Stimulated activated CD4-positive, alpha-beta T cell treated with anti-CD3 and anti-CD28 coated beads, Interleukin-12 subunit alpha, Interleukin-12 subunit beta, amount 100 ng/mL, for 48 hours (primary cell): ENCODE results near the gene MMS22L.
A peak's percentile ranks its signal among the peaks of the same experiment; 100 is the strongest.
"Not testable (repeated sequence)": the region's sequence is repeated elsewhere in the genome, so short reads cannot be mapped to it uniquely, and the experiment has no call there.

Source experiments
- DNase-seq, 3 donors: peaks; one replicate each; pipeline ENCODE4 v3.0.0-alpha.2; 2020; ENCODE audit warnings: low read depth in 2 of 3, low spot score in 1 of 3

MMS22L gene

GRCh38 chr6:97231911-97232310 is 51.1 kb downstream of the MMS22L start:
- no peak for DNase-seq

GRCh38 chr6:97222903-97223302 is 60.1 kb downstream of the MMS22L start:
- no peak for DNase-seq

- DNase-seq: no peak
These were observed 64.1 kb downstream of the MMS22L start for GRCh38 chr6:97218912-97219311.

GRCh38 chr6:97215157-97215769 is 67.8 kb downstream of the MMS22L start:
- no peak for DNase-seq

DNA sequence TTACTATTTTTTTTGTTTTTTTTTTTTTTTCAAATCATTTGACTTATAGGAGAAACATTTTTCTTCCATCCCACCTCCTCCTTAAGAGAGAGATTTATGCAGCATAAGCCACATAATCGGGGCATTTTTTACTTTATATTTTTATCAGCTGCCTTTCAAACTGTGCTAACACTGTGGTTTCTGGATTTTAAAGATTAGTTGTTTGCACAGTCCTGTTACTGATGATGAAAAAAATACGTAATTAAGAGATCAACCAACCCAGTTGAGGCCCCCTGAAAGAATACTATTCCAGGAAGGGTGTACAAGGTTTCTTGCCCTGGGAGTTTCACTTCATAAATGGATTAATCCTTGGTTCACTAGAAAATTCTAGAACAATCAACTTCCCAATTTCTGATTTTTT is 68.3 kb downstream of the MMS22L start:
- no peak for DNase-seq

DNA sequence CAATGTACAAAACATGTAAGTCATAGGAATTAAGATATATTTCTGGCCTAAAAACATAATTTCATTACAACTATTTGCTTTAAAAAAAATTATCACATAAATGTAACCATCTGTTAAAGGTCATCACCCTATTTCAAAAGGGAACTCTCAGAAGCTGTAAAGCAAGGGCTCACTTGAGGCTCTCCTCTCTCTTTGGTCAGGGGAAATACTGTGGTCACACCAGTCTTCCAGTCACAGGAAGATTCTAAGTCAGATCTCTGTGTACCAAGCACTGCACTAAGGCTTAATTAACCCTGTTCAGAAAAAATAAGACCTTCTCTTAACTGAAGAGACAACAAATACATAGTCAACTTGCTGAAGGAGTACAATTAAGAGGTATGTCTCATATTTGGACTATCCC is 75.6 kb downstream of the MMS22L start:
- no peak for DNase-seq

DNA sequence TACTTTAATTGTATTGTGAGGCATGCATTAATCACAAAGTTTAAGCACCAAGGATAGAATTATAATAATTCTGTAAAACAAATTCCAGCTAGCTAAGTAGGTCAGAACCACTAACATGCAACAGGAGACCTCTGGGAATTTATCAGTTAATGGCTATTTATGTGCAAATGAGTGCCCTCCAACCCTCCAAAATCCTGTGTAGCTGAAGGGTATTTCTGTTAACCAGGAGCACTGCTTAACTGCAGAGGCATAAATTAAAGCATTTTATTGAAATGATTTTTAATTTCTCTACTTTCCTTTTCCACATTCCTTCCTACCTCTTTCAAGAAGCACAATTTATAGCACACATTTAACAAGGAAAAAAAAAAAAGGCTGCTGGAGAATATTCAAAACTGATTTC is 77.0 kb downstream of the MMS22L start:
- DNase-seq: no peak

DNA sequence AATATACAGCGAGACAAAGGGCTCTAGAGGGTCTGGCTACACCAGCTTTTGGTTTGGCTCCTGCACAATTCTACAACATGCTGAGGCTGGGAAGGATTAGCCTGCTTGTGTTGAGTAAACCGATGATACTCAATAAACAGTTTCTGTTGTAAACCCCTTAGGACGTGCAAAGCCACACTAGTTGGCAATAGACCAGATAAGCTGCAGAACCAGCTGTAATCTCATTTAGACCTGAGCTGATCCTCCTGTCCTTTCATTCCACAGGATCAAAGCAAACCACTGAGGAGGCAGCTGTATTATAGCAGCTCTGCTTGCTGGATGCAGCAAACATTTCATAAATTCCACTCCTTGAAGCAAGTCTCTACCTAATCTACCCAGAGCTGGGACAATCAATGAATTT is 79.7 kb downstream of the MMS22L start:
- no peak for DNase-seq

DNA sequence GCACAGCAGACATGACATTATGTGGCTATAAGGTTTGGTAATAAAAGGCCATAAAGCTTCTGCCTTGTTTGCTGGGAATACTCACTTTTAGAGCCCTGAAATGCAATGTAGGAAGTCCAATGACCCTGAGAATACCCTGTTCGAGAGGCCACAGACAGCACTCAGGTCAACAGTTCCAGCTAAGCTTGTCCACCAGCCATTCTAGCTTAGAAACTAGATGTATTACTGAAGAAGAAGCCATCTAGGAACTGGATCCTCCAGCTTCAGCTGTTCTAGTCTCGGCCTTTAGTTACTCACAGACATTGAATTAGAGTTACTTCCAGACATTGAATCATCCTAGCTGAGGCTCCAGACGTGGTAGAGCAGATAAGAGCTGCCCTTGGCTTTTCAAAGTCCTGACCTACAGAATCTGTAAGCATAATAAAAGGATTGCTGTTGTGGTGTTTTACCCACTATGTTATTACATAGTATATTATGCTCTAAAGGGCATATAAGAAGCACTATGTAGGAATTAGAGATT is 84.9 kb downstream of the MMS22L start:
- no peak for DNase-seq

DNA sequence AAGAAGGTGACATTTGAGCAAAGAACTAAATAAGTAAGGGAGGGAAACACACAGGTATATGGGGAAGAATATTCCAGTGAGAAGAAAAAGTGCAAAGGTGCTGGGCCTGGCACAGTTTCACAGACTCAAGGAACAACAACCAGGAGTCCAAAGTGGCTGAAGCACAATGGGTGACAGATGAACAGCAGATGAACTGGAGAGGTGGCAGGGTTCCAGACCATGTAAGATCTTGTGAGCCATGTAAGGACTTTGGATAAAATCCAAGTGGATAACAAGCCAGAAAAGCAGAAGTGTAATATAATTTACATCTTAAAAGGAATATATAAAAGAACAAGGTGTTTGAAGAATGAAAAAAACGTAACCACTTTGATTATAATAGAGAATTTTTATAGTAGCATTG is 87.9 kb downstream of the MMS22L start:
- no peak for DNase-seq

GRCh38 chr6:97189767-97190166 is 93.2 kb downstream of the MMS22L start:
- no peak for DNase-seq

- DNase-seq: no peak
These were observed 95.1 kb downstream of the MMS22L start for GRCh38 chr6:97187951-97188350.

- peak; percentile 28 to 57 (median 56) for DNase-seq
These were observed 96.5 kb downstream of the MMS22L start for GRCh38 chr6:97186416-97186999.

DNA sequence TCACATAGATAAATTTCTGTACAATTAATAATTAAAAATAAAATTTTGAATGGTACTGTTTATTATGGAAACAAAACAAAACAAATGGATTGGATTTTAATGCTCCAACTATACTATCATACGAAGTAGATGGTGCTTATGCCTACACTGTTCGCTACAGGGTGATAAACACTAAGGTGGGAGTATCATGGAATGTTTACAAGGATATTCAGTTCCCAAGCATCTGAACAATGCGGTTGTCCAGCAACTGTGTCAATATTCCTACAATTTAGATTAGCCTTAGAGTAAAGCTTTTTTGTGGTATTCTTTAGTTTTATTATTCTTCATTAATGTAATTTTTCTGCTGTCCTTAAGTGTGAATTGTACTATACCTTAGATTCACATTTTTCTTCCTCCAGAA is 105.1 kb downstream of the MMS22L start:
- DNase-seq: no peak

GRCh38 chr6:97176468-97176867 is 106.5 kb downstream of the MMS22L start:
- no peak for DNase-seq

DNA sequence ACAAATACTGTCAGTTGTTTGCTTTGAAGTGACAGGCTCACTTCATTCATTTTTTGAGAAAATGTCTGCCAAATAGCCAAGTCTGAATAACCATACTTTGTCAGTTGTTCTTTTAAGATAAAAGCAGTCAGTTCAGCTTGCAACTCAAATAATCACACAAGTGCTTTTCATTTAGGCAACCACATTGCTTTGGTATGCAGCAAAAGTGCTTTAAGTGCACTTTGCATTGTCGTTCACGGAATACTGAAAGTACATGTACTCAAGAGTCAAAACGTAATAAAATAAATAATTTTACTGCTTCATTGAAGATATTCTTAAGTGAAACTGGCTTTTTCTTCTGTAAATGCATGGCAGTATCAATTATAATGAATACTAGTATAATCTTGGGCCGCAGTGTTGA is 107.2 kb downstream of the MMS22L start:
- no peak for DNase-seq

DNA sequence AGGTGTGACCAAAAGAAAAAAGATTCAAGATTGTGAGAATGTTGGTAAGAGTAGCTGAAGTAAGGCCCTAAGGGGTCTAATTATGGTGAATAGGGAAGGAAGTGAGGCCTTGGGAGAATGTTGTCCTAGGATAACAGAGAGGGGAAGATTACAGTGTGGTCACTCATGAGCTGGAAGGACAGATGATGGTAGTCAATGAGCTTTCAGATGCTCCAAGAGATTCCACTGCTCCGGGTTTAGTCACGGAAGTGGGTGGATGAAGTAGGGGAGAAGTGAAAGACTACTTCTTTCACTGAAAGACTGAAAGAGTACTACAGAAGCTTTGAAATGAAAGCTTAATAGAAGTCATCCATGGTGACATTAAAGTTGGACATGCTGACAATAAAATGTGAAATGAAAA is 108.5 kb downstream of the MMS22L start:
- no peak for DNase-seq

DNA sequence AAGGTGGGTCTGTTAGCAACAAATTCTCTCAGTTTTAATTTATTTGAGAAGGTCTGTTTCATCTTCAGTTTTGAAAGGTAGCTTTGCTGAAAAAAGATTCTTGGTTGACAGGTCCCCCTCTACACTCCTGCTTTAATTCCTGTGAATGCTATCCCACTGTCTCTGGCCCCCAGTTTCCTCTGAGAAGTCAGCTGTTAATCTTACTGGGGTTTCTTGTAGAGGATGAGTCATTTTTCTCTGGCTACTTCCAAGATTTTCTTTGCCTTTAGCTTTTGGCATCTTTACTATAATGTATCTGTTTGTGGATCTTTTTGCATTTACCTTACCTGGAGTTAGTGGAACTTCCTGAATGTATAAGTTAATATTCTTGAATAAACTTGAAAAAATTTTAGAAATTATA is 122.7 kb downstream of the MMS22L start:
- no peak for DNase-seq

- not testable (repeated sequence) for DNase-seq
These were observed 127.6 kb downstream of the MMS22L start for GRCh38 chr6:97155447-97155846.

DNA sequence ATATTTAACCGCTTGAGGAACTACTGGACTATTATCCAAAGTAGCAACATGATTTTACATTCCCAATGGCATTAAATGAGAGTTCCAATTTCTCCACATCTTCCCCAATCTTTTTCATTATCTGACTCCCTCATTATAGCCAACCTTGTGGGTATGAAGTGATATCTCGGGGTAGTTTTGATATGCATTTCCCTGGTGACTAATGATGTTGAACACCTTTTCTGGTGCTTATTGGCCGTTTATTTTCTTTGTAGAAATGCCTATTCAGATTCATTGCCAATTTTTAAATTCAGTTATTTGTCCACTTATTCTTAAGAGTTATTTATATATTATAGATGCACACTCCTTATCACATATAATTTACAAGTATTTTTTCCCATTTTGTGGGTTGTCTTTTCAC is 129.0 kb downstream of the MMS22L start:
- DNase-seq: no peak

DNA sequence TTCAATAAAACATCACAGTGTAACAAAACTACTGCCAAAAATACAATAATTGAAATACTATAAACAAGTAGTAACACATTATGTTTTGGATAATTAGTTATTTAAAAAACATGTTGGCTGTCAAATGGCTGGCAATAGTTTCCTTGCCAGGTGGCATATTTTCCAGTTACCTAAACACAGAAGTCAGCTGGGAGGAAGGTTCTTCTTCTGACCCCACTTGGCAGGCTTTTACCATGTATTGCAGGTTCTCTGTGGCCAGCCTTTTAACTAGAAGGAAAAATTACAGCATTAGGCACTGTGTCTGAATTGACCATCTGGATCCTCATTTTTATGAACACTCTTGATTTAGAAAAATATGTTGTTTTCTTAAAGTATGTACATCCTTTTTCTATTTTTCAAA is 131.4 kb downstream of the MMS22L start:
- no peak for DNase-seq

DNA sequence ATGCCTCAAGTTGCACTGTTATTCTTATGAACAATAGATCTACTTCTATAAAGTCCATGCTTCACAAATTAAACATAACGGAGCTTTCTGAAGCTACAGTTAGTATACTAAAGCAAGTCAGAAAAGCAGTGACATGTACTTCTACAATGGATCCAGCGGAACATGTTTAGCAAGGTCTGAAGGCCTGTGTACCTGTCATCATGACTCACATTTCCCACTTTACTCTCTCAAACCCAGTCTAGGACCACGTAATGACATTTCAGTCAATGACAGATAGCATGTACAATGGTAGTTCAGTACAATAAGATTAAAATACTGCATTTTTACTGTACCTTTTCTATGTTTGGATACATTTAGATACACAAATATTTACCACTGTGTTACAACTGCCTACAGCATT is 132.1 kb downstream of the MMS22L start:
- no peak for DNase-seq

DNA sequence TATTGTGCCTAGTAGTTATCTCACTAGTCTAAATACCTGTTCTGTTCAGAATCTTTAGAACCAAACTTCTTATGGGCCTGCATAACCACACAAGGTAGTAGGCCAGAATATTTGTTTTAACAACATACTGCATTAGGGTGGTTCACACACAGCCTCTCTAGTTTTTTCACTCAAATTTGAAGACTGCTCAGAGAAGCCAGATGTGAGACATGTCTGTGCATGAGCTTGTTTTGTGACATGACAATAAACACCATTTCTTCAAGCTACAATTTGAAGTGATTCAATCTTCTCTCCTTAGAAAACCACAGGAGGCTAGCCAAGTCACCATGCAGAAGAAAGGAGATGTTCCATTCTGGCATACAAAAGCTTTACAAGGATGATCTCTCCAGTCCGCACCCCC is 135.6 kb downstream of the MMS22L start:
- DNase-seq: no peak
